ENCODE measurements around the gene ADCY9. TPM values are rescaled to one million over a fixed set of nuclear protein-coding genes. Genes with fewer than 3 reads are reported as not detected.
A peak's percentile ranks its signal among the peaks of the same experiment; 100 is the strongest.

Gene ADCY9
- total and polyA plus RNA-seq, 2 experiments from 2014 or later, result 7.1 to 28.4 TPM

GRCh38 chr16:4105848-4106247 lies 10.4 kb downstream of the ADCY9 start:
- TF ChIP-seq CTCF (IDR thresholded peaks at IDR 0.05; ENCODE audit: low read depth, low read length), result no peak
- H3K27me3 ChIP-seq, result no peaks in the 10 kb centered on the region
- H3K27ac ChIP-seq, result no peak overlapping the region
- H3K4me1 ChIP-seq (ENCODE audit: low read depth), result no peaks in the 10 kb centered on the region
- no peak for DNase-seq (ENCODE audit: low read depth in 1 of 2, low spot score in 1 of 2)
- H3K36me3 ChIP-seq, result no peaks in the 10 kb centered on the region
- no peak overlapping the region for H3K4me3 ChIP-seq
- no peaks in the 10 kb centered on the region for H3K9me3 ChIP-seq (ENCODE audit: low read depth)

- no peak for TF ChIP-seq CTCF (IDR thresholded peaks at IDR 0.05; ENCODE audit: low read depth, low read length)
- H3K27ac ChIP-seq, result no peak overlapping the region
- H3K4me1 ChIP-seq (ENCODE audit: low read depth), result no peaks in the 10 kb centered on the region
- no peak overlapping the region for H3K4me3 ChIP-seq
- H3K36me3 ChIP-seq, result no peaks in the 10 kb centered on the region
- no peak for DNase-seq (ENCODE audit: low read depth in 1 of 2, low spot score in 1 of 2)
- no peaks in the 10 kb centered on the region for H3K27me3 ChIP-seq
- H3K9me3 ChIP-seq (ENCODE audit: low read depth), result no peaks in the 10 kb centered on the region
Observed at GRCh38 chr16:4103745-4104144, 12.5 kb downstream of the ADCY9 start.

- TF ChIP-seq CTCF (IDR thresholded peaks at IDR 0.05; ENCODE audit: low read depth, low read length), result no peak
- H3K27ac ChIP-seq, result no peak overlapping the region
- no peaks in the 10 kb centered on the region for H3K9me3 ChIP-seq (ENCODE audit: low read depth)
- H3K36me3 ChIP-seq, result no peaks in the 10 kb centered on the region
- DNase-seq (ENCODE audit: low read depth in 1 of 2, low spot score in 1 of 2), result peak in 1 of 2 donors; percentile 53
- H3K27me3 ChIP-seq, result no peaks in the 10 kb centered on the region
- H3K4me1 ChIP-seq (ENCODE audit: low read depth), result no peaks in the 10 kb centered on the region
- no peak overlapping the region for H3K4me3 ChIP-seq
Observed at GRCh38 chr16:4101421-4102219, 14.6 kb downstream of the ADCY9 start.

GRCh38 chr16:4098501-4098900 lies 17.7 kb downstream of the ADCY9 start:
- Histone ChIP-seq H3K4me1 (ENCODE audit: low read depth) (peaks cover 4% of the 10 kb centered on the region), H3K27ac (no peak overlapping the region), H3K36me3 (no peaks in the 10 kb centered on the region), H3K4me3 (no peak overlapping the region), H3K9me3 (ENCODE audit: low read depth) (no peaks in the 10 kb centered on the region), H3K27me3 (no peaks in the 10 kb centered on the region)
- DNase-seq (ENCODE audit: low read depth in 1 of 2, low spot score in 1 of 2), result peak in 1 of 2 donors; percentile 55
- no peak for TF ChIP-seq CTCF (IDR thresholded peaks at IDR 0.05; ENCODE audit: low read depth, low read length)

GRCh38 chr16:4097826-4098240 lies 18.4 kb downstream of the ADCY9 start:
- H3K27me3 ChIP-seq, result no peaks in the 10 kb centered on the region
- H3K4me1 ChIP-seq (ENCODE audit: low read depth), result peaks cover 4% of the 10 kb centered on the region
- no peak for TF ChIP-seq CTCF (IDR thresholded peaks at IDR 0.05; ENCODE audit: low read depth, low read length)
- no peaks in the 10 kb centered on the region for H3K9me3 ChIP-seq (ENCODE audit: low read depth)
- H3K36me3 ChIP-seq, result no peaks in the 10 kb centered on the region
- no peak overlapping the region for H3K4me3 ChIP-seq
- peak in 1 of 2 donors; percentile 80 for DNase-seq (ENCODE audit: low read depth in 1 of 2, low spot score in 1 of 2)
- H3K27ac ChIP-seq, result no peak overlapping the region
